GM10248 (cell line): ENCODE measurements around the gene SULT1A2.
"Not testable (repeated sequence)": the region's sequence is repeated elsewhere in the genome, so short reads cannot be mapped to it uniquely, and the experiment has no call there.

ENCODE experiments used
- CTCF ChIA-PET: fragments of 300-600 bp; sonication (Branson Sonifier 250); formaldehyde crosslinking; extraction: SDS; loops from one replicate; lab custom pipeline; 2021; ENCODE audit warnings: antibody characterized with exemption; lab: Yijun Ruan, JAX
- POLR2A ChIA-PET: fragments of 350-650 bp; sonication (Branson Sonifier 250); formaldehyde crosslinking; extraction: SDS; loops from one replicate; lab custom pipeline; 2020; ENCODE audit warnings: antibody characterized with exemption; lab: Yijun Ruan, JAX
- DNase-seq: peaks from one replicate; pipeline ENCODE4 v3.0.0; 2012; ENCODE audit errors: extremely low spot score
- TF ChIP-seq, protein P1 (sequence below): IDR thresholded peaks from 2 replicates; pipeline ENCODE4 v1.5.1; 2012; ENCODE audit warnings: mild to moderate bottlenecking, low read depth; ENCODE audit errors: extremely low read depth, missing control alignments, control extremely low read depth

The SULT1A2 gene

DNA sequence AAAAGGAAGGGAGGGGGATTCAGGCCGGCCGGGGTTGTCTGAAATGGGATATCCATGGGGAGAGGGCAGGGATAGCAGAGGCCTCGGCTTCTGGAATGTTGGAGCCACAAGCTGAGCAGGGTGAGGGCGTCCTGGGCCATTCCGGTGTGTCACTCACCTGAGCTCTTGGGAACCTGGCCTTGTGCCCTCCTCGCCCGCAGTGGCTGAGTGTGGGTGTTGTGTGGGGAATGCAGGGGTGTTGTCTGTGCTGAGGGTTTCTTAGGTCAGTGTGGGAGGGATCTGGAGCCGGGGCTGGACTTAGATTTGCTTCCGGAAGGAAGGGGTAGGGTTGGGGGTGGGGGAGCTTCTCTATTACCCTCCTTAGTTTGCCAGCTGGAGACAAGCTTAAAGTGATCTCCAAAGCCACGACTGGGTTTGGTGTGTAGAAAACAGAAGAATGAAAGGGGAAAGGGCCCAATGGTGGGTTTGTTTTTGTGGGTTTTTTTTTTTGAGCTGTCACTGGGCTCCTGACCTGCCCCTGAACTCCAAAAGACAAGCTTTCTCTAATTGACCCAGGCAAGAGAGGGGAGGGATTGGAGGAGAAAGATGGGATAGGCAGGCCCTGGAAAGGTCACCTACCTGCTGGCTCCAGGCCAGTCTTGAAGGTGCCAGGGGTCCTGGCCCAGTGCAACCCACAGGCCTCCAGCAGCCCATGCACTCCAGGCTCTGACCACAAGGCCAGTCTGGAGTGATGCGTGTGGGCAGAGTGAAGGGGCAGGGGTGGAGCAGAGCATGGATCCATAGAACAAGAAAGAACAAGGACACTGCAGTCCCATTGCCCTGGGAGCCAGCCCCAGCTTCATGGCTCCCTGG is at the start of gene SULT1A2:
Gene SULT1A2 (minus strand): TSS at position 211 of the 852 bp plus-strand sequence. CDS start 1,120 bp downstream, outside the sequence.
- POLR2A ChIA-PET: no interaction called here
- TF ChIP-seq, protein P1, sequence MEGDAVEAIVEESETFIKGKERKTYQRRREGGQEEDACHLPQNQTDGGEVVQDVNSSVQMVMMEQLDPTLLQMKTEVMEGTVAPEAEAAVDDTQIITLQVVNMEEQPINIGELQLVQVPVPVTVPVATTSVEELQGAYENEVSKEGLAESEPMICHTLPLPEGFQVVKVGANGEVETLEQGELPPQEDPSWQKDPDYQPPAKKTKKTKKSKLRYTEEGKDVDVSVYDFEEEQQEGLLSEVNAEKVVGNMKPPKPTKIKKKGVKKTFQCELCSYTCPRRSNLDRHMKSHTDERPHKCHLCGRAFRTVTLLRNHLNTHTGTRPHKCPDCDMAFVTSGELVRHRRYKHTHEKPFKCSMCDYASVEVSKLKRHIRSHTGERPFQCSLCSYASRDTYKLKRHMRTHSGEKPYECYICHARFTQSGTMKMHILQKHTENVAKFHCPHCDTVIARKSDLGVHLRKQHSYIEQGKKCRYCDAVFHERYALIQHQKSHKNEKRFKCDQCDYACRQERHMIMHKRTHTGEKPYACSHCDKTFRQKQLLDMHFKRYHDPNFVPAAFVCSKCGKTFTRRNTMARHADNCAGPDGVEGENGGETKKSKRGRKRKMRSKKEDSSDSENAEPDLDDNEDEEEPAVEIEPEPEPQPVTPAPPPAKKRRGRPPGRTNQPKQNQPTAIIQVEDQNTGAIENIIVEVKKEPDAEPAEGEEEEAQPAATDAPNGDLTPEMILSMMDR: no peak
- CTCF ChIA-PET: no interaction called here
- no peak for DNase-seq

DNA sequence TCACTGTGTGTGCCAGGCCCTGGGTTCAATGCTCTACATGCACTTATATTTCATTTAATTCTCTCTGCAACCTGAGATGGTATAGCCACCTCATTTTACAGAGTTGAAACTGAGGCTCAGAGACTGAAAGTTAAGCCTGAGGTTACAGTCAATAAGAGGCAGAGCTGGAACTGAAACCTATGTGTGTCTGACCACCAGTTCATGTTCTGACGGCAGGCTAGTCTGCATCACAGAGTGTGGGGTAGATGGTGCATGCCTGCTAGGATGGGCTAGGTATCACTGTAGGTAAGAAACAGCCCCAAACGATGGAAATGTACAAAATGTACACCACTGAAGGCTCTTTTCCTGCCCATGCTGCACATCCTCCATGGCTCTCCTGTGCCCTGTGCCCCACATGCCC is 43.1 kb upstream of the SULT1A2 start:
- DNase-seq, CTCF ChIA-PET, POLR2A ChIA-PET: not testable (repeated sequence)

DNA sequence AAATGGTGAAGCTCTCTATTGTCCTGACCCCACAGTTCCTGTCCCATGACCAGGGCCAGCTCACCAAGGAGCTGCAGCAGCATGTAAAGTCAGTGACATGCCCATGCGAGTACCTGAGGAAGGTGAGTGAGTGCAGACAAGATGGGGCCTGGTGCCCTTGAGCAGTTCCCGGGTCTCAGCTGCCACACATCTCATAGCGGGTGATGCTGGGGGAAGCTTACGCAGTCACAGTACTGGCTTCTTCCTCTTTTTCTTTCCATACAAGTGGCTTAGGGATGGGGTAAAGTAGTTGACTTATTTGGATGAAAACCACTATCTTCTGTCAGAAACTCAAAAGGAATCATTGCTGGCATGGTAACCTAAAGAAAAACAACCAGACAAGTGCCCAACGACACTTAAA is 41.5 kb upstream of the SULT1A2 start:
- CTCF ChIA-PET, DNase-seq, POLR2A ChIA-PET: not testable (repeated sequence)

DNA sequence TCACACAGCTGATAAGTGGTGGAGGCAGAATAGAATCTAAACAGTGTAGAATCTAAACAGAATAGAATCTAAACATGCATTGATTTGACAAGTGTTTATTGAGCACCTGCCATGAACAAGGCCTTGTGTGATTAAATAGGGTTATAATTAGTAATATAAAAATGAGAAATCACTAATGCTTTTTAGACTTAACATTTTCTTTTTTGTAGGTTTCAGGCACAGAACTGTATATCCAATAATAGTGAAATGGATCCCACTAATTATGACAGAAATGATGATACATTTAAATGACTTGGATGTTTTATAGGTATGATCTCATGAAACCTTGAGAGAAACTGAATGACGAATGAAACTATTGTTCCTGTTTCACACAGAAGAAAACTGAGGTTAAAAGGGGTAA is 40.9 kb upstream of the SULT1A2 start, which contains the start of gene NPIPB8:
Gene NPIPB8 (plus strand): TSS at position 301 of the 400 bp plus-strand sequence. CDS start 296 bp downstream, outside the sequence.
- CTCF ChIA-PET, DNase-seq, POLR2A ChIA-PET: not testable (repeated sequence)

DNA sequence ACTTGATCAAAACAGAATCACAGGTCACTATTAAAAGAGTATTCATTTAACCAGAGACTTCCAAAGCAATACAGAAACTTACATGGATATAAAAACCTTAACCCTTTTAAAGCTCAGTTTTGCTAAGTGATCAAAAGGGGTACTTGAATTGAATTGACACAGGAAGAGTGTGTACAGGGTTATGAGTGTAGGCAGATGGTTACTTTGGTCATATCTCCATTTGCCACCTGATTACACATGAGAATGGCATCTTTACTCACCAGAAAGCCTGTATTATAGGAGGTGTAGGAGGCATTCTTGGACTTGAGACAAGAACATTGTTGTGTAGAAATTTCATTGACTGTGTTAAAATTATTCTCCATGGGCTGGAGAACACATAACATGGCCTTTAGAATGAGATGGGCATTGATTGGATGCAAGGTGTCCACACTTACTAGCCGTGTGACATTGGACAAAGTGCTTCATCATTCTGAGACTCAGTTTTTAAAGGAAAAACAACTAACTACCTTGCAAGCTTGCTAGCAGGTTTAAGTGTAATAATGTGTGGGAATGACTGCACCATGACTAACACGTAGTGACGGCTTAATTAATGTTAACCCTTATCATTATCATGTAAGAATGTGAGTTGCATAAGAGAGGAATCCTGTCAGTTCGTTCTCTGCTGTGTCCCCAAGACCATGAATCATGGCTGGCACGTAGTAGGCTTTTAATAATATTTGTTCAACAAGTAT is 39.4 kb upstream of the SULT1A2 start:
- DNase-seq, POLR2A ChIA-PET, CTCF ChIA-PET: not testable (repeated sequence)

DNA sequence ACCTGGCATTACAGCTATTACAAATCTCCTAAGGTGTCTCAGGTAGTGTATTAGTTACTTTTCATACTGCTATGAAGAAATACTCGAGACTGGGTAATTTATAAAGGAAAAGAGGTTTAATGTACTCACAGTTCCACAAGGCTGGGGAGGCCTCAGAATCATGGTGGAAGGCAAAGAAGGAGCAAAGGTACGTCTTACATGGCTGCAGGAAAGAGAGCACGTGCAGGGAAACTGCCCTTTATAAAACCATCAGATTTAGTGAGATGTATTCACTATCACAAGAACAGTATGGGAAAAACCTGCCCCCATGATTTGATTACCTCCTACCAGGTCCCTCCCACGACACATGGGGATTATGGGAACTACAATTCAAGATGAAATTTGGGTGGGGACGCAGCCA is 34.1 kb upstream of the SULT1A2 start:
- DNase-seq, CTCF ChIA-PET, POLR2A ChIA-PET: not testable (repeated sequence)

DNA sequence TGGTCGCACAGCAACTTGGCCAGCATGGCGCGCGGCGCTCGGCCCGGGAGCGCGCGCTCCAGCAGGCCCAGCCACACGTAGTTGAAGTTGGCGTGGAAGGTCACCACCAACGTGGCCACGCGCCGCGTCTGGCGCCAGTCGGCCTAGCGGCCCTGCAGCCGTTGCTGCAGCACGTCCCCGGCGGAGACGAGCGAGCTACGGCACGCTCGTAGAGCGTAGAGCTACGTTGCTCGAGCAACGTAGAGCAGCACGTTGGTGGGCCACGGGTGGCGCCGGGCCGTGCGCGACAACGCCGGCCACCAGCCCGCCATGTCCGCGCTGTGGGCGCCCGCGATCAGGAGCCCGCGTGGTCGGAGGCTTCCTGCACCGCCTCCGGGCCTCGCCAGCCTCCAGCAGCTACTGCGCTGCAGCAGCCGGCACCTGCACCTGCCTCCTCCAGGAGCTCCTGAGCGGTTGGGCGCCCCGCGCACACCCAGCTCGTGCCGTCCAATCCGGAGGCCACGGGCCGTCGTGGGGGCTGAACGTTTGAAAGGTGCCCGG is 26.4 kb upstream of the SULT1A2 start:
- TF ChIP-seq, protein P1: no peak
- ChIA-PET POLR2A (no interaction called here), CTCF (interaction anchor here (0.8 kb wide), 1 partner anchor 13 kb away, joined by 5 read pairs; the partner anchor contains the start of gene SULT1A1)
- DNase-seq: no peak

DNA sequence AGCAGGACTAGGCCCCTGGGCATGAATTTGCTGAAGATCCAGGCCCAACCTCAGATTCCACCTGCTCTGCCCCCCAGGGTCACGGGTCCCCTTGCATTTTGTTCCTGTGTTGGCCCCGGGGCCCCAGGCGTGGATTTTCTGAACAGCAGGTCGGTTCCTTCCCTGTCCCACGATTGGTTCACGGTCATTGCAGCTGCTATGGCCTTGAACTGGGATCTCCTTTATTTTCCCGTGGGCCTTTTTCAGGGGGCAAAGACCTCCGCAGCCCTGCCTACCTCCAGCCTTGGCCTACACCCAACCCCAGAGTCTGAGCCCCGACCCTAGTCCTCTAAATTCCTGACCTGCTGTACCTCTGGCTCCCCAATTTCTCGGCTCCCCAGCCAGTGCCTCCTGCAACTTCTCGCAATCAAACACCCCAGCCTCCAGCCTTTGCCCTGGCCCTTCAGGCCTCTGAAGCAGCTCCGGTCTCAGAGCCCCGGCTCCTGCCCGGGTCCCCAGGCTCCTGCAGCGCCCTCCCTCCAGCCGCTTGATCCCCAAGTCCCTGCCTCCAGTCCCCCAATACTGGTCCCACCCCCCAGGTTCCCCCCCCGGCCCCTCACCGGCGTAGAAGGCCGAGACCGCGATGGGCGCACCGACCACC is 25.8 kb upstream of the SULT1A2 start:
- POLR2A ChIA-PET, DNase-seq: not testable (repeated sequence)
- CTCF ChIA-PET: interaction anchor here (0.8 kb wide), 1 partner anchor 12 kb away, joined by 5 read pairs; the partner anchor contains the start of gene SULT1A1

DNA sequence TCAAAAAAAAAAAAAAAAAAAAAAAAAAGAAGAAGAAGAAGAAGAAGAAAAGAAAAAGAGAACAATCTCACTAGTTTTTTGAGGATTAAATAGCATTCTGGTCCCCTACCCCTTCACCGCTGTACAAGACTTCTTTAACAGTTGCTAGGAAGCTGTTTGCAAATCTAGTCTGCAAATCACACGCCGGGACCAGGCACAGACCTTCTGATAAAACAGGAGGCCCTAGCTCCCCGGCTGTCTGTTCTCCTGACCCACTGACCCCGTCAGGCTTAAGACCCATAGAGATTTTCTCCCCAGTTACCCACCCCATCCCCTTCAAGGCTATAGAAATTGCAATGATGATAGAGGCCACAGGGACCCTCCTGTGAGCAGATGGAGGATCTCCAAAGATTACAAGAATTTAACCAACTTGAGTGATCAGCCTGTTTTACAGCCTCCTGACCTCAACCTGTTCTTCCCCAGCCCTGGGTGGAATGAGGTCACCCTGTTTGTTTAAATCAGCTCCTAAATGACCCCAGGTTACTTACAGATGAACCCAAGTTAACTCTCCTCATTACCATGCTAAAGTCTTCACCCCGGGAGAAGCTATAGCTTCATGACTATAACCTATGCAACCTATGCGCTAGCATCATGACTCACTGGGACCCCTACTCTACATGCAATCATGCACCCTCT is 24.8 kb upstream of the SULT1A2 start:
- no peak for DNase-seq
- TF ChIP-seq, protein P1: no peak
- ChIA-PET POLR2A (interaction anchor here (0.6 kb wide), 1 partner anchor 608 kb away, joined by 4 read pairs; no protein-coding TSS in a partner anchor), CTCF (no interaction called here)

DNA sequence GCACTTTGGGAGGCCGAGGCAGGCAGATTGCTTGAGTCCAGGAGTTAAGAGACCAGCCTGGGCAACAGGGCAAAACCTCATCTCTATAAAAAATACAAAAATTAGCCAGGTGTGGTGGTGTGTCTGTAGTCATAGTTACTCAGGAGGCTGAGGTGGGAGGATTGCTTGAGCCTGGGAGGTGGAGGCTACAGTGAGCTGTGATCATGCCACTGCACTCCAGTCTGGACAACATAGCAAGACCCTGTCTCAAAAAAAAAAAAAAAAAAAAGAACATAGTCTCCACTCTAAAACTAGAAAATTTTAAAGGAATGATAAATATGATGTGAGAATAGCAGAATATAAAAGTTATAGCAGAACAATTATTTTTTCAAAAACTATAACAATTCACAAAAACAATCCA is 23.5 kb upstream of the SULT1A2 start:
- CTCF ChIA-PET, DNase-seq, POLR2A ChIA-PET: not testable (repeated sequence)
